HG02610 (cell line): ENCODE results near the gene PPP2R5C.
"Not testable (repeated sequence)": the region's sequence is repeated elsewhere in the genome, so short reads cannot be mapped to it uniquely, and the experiment has no call there.

Source experiments
- ATAC-seq: cut with Tn5 transposase; IDR thresholded peaks from one replicate; pipeline ENCODE4 v1.9.1; 2021; ENCODE audit warnings: mild to moderate bottlenecking, moderate library complexity; ENCODE audit not compliant: unreplicated experiment

Gene PPP2R5C

GRCh38 chr14:101726954-101727302 lies 34.6 kb upstream of the PPP2R5C start:
- ATAC-seq = no peak

GRCh38 chr14:101727611-101728366 lies 33.7 kb upstream of the PPP2R5C start:
- ATAC-seq = no peak

GRCh38 chr14:101728367-101728742 lies 33.2 kb upstream of the PPP2R5C start:
- no peak for ATAC-seq

GRCh38 chr14:101729382-101729781 lies 32.1 kb upstream of the PPP2R5C start:
- ATAC-seq = no peak

- not testable (repeated sequence) for ATAC-seq
These were observed 31.4 kb upstream of the PPP2R5C start for GRCh38 chr14:101730157-101730556.

GRCh38 chr14:101730626-101731186 lies 30.8 kb upstream of the PPP2R5C start:
- no peak for ATAC-seq

- peak; percentile 96 for ATAC-seq
These were observed 30.1 kb upstream of the PPP2R5C start for GRCh38 chr14:101731187-101732080.

- no peak for ATAC-seq
These were observed 29.4 kb upstream of the PPP2R5C start for GRCh38 chr14:101732118-101732517.

GRCh38 chr14:101733211-101733610 lies 28.3 kb upstream of the PPP2R5C start:
- no peak for ATAC-seq

GRCh38 chr14:101734246-101734847 lies 27.2 kb upstream of the PPP2R5C start:
- no peak for ATAC-seq

- no peak for ATAC-seq
These were observed 26.1 kb upstream of the PPP2R5C start for GRCh38 chr14:101735453-101735852.

GRCh38 chr14:101736071-101736470 lies 25.4 kb upstream of the PPP2R5C start:
- ATAC-seq = no peak

- ATAC-seq = no peak
These were observed 24.9 kb upstream of the PPP2R5C start for GRCh38 chr14:101736585-101736984.

- no peak for ATAC-seq
These were observed 23.8 kb upstream of the PPP2R5C start for GRCh38 chr14:101737414-101738339.

- ATAC-seq = no peak
These were observed 22.7 kb upstream of the PPP2R5C start for GRCh38 chr14:101738703-101739320.

- ATAC-seq = no peak
These were observed 21.9 kb upstream of the PPP2R5C start for GRCh38 chr14:101739446-101740141.

- ATAC-seq = no peak
These were observed 20.5 kb upstream of the PPP2R5C start for GRCh38 chr14:101740981-101741380.

- no peak for ATAC-seq
These were observed 17.8 kb upstream of the PPP2R5C start for GRCh38 chr14:101743701-101744100.

GRCh38 chr14:101744382-101744781 lies 17.1 kb upstream of the PPP2R5C start:
- ATAC-seq = not testable (repeated sequence)
